Superior temporal gyrus (tissue), 1 donor: ENCODE measurements around the gene CANX.

Experiments used
- DNase-seq: peaks from one replicate; pipeline ENCODE4 v3.0.0-alpha.2; 2016; ENCODE audit errors: extremely low spot score

Gene CANX

GRCh38 chr5:179758955-179759354 is 60.2 kb downstream of the CANX start:
- no peak for DNase-seq

- DNase-seq = no peak
Measured at GRCh38 chr5:179759581-179760551, 61.1 kb downstream of the CANX start.

DNA sequence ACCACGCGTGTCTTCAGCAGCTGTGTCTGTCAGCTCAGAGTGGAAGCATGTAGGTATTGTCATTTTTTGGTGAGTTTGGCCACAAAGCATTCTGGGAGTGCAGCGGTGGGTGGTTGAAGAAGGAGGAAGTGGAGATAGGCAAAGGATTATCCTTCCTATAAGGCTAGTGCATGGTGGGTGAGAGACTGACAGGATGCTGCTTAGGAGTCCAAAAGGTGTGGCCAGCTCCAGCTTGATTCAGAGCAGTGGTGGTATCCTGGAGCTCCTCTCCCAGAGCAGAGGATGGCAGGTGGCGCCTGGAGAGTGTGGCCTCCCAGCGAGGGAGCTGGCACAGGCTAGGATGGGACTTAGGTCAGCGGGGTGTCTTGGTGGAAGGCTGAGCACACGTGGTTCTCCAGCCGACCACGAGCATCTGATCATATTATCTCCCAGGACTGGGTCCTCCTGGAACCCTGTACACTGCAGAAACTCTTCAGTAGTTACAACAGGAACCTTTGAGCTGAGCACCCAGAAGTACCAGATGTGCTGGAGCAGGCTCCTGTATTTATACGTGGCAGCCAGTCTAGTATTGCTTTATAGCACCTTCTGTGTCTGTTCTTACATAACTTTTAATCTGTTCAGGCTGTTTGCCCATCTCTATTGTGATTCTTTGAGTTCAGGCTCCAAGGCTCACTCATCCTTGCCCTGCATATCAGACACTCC is 63.5 kb downstream of the CANX start:
- no peak for DNase-seq

DNA sequence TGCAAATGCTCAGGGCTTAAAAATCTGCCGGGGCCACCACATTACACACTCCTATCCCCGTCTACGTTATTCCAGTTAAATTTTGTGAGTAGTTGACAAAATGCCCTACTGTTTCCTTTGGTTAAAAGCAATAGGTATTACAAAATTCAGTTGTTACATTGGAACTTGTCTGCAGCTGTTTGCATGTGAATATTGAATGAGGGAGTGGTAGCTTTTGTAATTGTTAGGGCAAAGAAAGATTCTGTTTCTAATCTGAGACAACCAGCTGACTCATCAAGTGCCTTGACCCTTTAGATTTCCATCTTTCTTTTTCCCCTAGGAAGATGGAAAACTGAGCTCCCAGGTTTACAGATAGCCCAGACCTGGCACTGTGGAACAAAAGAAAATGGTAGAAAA is 64.0 kb downstream of the CANX start:
- no peak for DNase-seq

GRCh38 chr5:179763215-179763945 is 64.6 kb downstream of the CANX start:
- peak; percentile 82 for DNase-seq

DNA sequence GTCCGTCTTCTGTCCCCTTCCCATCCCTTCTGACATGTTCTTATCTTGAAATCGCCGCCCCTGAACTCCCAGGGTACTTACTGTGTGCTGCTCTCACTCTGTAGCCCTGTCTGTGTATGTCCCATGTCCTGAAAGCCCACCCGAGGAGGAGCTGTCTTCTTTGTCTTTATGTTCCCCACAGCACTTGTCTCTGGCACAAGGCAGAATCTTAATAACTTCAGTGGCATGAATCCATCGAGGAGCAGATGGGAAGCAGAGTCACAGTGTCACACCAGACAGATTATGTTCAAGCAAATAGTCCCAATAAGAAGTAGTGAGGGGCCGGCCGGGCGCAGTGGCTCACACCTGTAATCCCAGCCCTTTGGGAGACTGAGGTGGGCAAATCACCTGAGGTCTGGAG is 65.3 kb downstream of the CANX start:
- DNase-seq = no peak

GRCh38 chr5:179765400-179765799 is 66.6 kb downstream of the CANX start:
- DNase-seq = no peak

DNA sequence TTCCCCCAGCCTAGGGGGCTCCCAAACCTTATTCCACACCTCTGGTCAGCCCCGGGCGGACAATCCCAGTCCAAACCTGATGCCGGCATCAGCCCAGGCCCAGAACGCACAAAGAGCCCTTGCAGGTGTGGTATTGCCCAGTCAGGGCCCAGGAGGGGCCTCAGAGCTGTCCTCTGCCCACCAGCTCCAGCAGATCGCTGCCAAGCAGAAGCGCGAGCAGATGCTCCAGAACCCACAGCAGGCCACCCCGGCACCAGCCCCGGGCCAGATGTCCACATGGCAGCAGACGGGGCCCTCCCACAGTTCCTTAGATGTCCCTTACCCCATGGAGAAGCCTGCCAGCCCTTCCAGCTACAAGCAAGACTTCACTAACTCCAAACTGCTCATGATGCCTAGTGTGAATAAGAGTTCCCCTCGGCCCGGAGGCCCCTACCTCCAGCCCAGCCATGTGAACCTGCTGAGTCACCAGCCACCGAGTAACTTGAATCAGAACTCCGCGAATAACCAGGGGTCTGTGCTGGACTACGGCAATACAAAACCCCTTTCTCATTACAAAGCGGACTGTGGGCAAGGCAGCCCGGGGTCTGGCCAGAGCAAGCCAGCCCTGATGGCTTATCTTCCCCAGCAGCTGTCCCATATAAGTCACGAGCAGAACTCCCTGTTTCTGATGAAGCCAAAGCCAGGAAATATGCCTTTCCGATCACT is 67.4 kb downstream of the CANX start:
- no peak for DNase-seq

GRCh38 chr5:179766726-179767455 is 68.1 kb downstream of the CANX start:
- no peak for DNase-seq

DNA sequence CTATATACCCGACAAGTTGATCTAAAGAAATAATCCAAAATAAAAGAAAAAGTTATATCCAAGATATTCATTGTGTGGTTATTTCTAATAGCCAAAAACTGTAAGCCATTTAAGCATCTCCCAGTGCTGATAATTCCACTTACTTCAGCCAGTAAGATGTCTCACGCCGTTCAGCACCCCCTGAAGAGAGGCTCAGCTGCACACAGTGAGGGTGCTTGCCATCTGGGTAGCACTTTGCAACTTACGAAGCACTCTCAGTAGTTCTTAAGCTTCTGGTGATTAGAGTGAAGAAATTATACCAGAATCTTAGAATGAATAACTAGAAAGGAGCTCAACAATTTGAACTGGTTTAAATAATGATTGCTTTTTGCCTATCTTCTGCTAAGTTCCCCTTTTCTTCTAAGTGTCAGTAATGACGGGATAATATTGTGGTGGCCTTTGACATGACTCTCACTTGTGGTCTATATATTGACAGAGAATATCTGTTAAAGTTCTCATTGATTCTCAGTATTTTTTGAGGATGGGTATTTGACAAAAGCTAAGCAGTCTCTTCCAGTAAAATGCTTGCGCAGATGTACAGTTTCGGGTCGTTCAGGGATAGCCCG is 68.8 kb downstream of the CANX start:
- DNase-seq = no peak

GRCh38 chr5:179768326-179769085 is 69.7 kb downstream of the CANX start:
- DNase-seq = no peak

DNA sequence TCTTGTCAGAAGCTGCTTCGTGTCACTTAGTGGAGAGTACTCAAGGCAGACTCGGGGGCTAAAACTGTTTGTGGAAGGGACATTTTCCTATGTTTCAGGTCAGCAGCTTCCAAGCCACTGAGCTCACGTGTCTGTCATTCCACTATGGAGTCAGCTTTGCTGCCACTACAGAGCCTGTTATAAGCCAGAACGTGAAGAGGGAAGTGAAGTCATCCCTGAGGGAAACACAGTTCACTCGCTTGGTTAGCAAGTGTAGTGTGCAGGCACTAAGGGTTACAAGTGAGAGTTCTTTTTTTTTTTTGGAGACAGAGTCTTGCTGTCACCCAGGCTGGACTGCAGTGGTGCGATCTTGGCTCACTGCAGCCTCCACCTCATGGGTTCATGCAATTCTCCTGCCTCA is 70.5 kb downstream of the CANX start:
- DNase-seq = no peak

GRCh38 chr5:179769796-179770195 is 71.0 kb downstream of the CANX start:
- DNase-seq = no peak

DNA sequence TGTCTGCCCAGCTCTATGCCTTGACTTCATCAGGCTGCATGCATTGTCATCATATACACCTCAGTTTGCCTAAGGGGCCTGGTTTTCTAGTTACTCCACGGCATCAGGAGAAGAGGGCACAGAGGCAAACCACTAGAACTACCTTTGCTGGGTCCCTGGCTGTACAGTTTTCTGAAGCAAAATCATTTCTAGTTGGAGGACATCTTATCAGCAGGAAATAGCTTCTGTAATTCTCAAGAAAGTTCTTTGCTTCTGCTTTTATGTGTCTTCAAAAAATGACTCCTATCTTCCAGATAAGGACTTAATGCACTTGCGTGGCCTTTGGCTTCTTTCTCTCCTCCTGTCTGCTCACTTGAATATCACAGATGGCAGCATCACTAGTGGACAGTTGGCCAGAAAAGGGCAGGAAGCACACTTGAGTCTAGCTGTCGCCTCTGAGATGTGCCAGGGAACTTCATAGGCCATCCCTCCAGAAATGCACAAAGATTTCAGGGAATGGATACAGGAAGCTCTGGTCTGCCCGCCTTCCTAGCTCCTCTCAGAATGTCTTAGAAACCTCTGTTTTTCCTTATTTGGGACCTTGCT is 72.6 kb downstream of the CANX start:
- DNase-seq = no peak

GRCh38 chr5:179772351-179772750 is 73.6 kb downstream of the CANX start:
- DNase-seq = no peak

GRCh38 chr5:179773686-179774040 is 74.9 kb downstream of the CANX start:
- no peak for DNase-seq

DNA sequence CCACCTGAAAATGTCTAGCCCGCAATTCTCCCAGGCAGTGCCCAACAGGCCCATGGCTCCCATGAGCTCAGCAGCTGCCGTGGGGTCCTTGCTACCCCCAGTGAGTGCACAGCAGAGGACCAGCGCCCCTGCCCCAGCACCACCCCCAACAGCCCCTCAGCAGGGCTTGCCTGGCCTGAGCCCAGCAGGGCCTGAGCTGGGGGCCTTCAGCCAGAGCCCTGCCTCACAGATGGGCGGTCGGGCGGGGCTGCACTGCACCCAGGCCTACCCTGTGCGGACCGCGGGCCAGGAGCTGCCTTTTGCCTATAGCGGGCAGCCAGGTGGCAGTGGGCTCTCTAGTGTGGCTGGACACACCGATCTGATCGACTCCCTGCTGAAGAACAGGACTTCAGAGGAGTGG is 75.7 kb downstream of the CANX start:
- no peak for DNase-seq

DNA sequence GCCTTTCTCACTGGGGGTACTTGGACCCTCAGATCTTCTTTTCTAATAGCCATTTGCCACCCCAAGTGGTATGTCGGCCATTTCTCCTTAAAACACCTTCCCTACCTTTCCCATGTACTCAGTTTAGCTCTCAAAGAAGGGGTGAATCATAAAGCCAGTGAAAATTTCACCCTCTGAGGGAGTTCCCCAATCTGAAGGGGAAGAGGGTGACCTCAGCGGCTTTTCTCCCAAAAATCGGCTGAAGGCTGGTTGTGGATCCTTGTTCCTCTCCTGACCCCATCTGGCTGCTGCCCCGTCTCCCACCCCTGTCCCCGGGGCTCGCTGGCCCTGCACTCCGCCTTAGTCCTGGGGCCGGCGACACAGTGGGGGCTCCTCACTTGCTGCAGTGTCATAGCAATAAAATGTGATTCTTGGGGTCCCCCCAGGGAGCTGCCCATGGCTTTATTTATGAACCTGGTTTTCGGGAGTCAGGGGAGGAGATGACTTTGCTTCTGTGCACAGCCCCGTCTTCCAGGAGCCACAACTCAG is 77.7 kb downstream of the CANX start:
- DNase-seq = no peak

- DNase-seq = no peak
Measured at GRCh38 chr5:179777456-179777855, 78.7 kb downstream of the CANX start.
